SU-DHL-6 (cell line): ENCODE data around the gene IRF1.

ENCODE experiments used
- H2AFZ ChIP-seq: fragments of 200-600 bp; sonication (generic); 2 replicates; pipeline ENCODE4 v1.6.1; 2014; ENCODE audit warnings: low read depth, mild to moderate bottlenecking, moderate library complexity, mixed read lengths, antibody characterized with exemption, low read length; ENCODE audit not compliant: severe bottlenecking
- H3F3A ChIP-seq: fragments of 200-600 bp; shearing (Covaris generic); 2 replicates; pipeline ENCODE4 v1.6.0; 2016; ENCODE audit warnings: antibody characterized with exemption, mild to moderate bottlenecking; ENCODE audit not compliant: insufficient read depth
- H3K27ac ChIP-seq: fragments of 200-600 bp; sonication (generic); 2 replicates; pipeline ENCODE4 v1.5.1; 2016; ENCODE audit warnings: low read depth, mild to moderate bottlenecking, low read length, moderate library complexity, mixed read lengths
- H3K27me3 ChIP-seq: fragments of 200-600 bp; sonication (generic), shearing (Covaris generic); 2 replicates; pipeline ENCODE4 v1.6.0; 2014; ENCODE audit warnings: mild to moderate bottlenecking, low read length
- H3K36me3 ChIP-seq: fragments of 200-600 bp; sonication (generic); 2 replicates; pipeline ENCODE4 v1.6.1; 2014; ENCODE audit warnings: mild to moderate bottlenecking, low read length, mixed read lengths
- H3K4me2 ChIP-seq: fragments of 300-600, 200-600 bp; shearing (Covaris generic), sonication (generic); 2 replicates; pipeline ENCODE4 v1.6.0; 2014; ENCODE audit warnings: low read length, low read depth, mild to moderate bottlenecking; ENCODE audit not compliant: poor library complexity, severe bottlenecking
- H3K4me3 ChIP-seq: fragments of 200-600 bp; sonication (generic); 2 replicates; pipeline ENCODE4 v1.5.1; 2014; ENCODE audit warnings: antibody characterized with exemption, low read length, mild to moderate bottlenecking, mixed read lengths; ENCODE audit not compliant: insufficient read depth, poor library complexity, severe bottlenecking
- H3K79me2 ChIP-seq: fragments of 200-600 bp; sonication (generic); 2 replicates; pipeline ENCODE4 v1.6.1; 2014; ENCODE audit warnings: mild to moderate bottlenecking, low read length, moderate library complexity; ENCODE audit not compliant: insufficient read depth
- H3K9ac ChIP-seq: fragments of 200-600 bp; sonication (generic); 2 replicates; pipeline ENCODE4 v1.7.0; 2014; ENCODE audit warnings: mild to moderate bottlenecking, low read length
- H3K9me2 ChIP-seq: fragments of 200-600 bp; sonication (generic); replicated peaks from 2 replicates; pipeline ENCODE4 v1.6.1; 2014; ENCODE audit warnings: low read length; ENCODE audit not compliant: insufficient read depth
- H3K9me3 ChIP-seq: fragments of 200-600 bp; sonication (generic); 2 replicates; pipeline ENCODE4 v1.6.1; 2014; ENCODE audit warnings: low read length, mixed read lengths; ENCODE audit not compliant: insufficient read depth
- H4K20me1 ChIP-seq: fragments of 200-600 bp; sonication (generic); 2 replicates; pipeline ENCODE4 v1.6.1; 2014; ENCODE audit warnings: low read depth, mild to moderate bottlenecking, antibody characterized with exemption, low read length, moderate library complexity, mixed read lengths
- EZH2phosphoT487 ChIP-seq: fragments of 200-600 bp; sonication (generic), shearing (Covaris generic); conservative IDR thresholded peaks from 2 replicates; pipeline ENCODE4 v1.6.1; 2018; ENCODE audit warnings: mild to moderate bottlenecking, antibody characterized with exemption, low read length, moderate library complexity, mixed read lengths
- TF ChIP-seq, protein P1 (sequence below): fragments of 200-600 bp; sonication (generic); IDR thresholded peaks from one replicate; pipeline ENCODE4 v1.5.1; 2017; ENCODE audit warnings: antibody characterized with exemption, mild to moderate bottlenecking, low read length, moderate library complexity; ENCODE audit not compliant: insufficient read depth, poor library complexity, severe bottlenecking

IRF1 gene

DNA sequence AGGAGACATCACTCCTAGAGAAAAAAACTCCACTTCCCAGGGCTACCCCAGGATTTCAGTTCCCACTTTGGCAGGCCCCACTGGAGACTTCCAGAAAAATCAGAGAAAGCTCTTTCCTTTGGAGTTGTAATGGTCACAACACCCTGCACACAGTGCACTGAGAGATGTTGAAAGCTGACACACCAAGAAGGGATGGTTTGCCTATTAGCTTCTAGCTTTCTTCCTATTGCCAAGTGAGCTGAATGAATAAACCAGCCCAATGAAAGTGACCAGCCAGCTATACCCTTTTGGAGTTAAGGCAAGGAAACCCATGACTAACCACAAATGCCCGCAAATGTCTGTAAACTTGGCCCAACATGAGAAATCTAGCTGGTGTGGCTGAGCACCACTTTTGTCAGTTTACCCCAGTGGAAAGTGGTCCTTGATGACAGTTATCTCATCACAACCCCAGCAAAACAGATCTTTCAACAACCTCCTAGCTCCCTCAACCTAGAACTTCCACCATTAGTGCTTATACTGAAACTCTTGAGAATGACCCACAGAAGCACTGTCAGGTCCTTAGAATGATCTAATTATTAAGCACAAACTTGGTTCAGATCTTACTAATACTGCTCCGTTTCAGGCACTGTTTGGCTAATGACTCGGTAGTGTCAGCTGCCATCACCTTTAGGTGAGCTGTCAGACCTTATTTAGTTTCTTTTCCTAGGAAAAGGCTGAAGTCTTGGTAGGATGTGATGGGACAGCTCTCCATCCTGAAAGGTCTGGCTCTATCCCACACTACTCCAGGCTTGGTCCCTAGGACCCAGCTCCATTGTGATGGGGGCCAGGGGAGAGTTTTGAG, 11.2 kb downstream of the IRF1 start:
- H3K4me3 ChIP-seq = no peak overlapping the region
- H4K20me1 ChIP-seq = no peaks in the 10 kb centered on the region
- H3K9me3 ChIP-seq = no peaks in the 10 kb centered on the region
- H3K79me2 ChIP-seq = no peaks in the 10 kb centered on the region
- no peak overlapping the region for H3K4me2 ChIP-seq
- TF ChIP-seq EZH2phosphoT487 = no peak
- TF ChIP-seq, protein P1, sequence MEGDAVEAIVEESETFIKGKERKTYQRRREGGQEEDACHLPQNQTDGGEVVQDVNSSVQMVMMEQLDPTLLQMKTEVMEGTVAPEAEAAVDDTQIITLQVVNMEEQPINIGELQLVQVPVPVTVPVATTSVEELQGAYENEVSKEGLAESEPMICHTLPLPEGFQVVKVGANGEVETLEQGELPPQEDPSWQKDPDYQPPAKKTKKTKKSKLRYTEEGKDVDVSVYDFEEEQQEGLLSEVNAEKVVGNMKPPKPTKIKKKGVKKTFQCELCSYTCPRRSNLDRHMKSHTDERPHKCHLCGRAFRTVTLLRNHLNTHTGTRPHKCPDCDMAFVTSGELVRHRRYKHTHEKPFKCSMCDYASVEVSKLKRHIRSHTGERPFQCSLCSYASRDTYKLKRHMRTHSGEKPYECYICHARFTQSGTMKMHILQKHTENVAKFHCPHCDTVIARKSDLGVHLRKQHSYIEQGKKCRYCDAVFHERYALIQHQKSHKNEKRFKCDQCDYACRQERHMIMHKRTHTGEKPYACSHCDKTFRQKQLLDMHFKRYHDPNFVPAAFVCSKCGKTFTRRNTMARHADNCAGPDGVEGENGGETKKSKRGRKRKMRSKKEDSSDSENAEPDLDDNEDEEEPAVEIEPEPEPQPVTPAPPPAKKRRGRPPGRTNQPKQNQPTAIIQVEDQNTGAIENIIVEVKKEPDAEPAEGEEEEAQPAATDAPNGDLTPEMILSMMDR = no peak
- no peaks in the 10 kb centered on the region for H3K27me3 ChIP-seq
- H3K9ac ChIP-seq = no peak overlapping the region
- H3F3A ChIP-seq = no peaks in the 10 kb centered on the region
- no peaks in the 10 kb centered on the region for H3K9me2 ChIP-seq
- no peak overlapping the region for H3K27ac ChIP-seq
- no peak overlapping the region for H2AFZ ChIP-seq
- no peaks in the 10 kb centered on the region for H3K36me3 ChIP-seq

DNA sequence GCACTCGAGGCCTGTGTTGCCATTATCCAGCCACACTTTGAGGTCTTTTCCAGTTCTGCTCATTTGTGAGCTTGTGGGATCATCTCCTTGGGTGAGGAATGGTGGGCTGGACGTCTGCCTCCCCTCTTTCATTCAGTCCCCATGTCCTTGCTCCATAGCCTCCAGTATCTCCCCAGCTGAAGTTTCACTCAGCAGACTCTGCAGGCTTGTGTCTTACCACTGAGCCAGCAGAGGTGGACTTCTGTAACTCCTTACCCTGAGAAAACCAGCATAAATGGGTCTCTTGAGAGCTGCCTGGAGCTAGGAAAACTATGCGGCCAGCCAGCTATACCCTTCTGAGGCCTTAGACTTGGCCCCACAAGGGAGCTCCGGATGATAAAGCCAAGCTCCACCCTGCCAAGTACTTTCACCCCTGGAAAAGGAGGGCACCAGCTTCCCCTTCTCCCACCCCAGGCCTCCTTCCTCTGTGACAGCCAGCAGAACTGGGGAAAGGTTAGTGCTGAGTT, 12.2 kb downstream of the IRF1 start:
- Histone ChIP-seq H3F3A (no peaks in the 10 kb centered on the region), H4K20me1 (no peaks in the 10 kb centered on the region), H3K36me3 (no peaks in the 10 kb centered on the region), H3K9ac (no peak overlapping the region), H3K9me2 (no peaks in the 10 kb centered on the region), H2AFZ (no peak overlapping the region), H3K9me3 (no peaks in the 10 kb centered on the region), H3K4me2 (no peak overlapping the region), H3K27me3 (no peaks in the 10 kb centered on the region), H3K4me3 (no peak overlapping the region), H3K79me2 (no peaks in the 10 kb centered on the region), H3K27ac (no peak overlapping the region)
- TF ChIP-seq, protein P1 = no peak
- no peak for TF ChIP-seq EZH2phosphoT487

DNA sequence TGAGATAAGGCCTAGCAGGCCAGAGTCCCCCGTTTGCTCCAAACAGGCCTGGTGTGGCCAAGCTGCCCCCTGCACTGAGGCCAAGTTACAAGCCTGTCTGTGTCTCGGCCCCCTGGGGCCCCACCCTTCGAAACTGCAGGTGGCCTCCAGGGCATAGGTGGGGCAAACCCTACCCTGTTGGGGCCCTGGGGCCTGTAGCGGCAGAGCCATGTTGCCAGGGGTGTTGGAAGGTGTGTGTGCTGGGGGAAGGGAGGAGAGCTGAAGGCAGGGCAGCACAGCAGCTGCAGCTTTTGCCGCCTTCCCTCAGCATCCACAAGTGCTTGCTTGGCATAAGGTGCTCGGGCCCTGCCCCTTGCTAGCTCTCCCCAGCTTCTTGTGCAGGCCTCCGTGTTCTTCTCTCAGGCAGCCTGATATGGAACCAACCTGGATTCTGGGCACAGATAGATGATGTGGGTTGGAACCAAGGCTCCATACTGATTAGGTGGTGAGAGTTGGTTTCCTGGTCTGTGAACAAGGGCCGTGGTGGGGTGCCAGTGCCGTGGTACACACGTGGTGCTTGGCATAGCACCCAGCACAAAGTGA, 12.7 kb downstream of the IRF1 start:
- Histone ChIP-seq H3K79me2 (no peaks in the 10 kb centered on the region), H3F3A (no peaks in the 10 kb centered on the region), H3K4me2 (no peak overlapping the region), H2AFZ (no peak overlapping the region), H3K27ac (no peak overlapping the region), H3K9me2 (no peaks in the 10 kb centered on the region), H4K20me1 (no peaks in the 10 kb centered on the region), H3K4me3 (no peak overlapping the region), H3K9ac (no peak overlapping the region), H3K9me3 (no peaks in the 10 kb centered on the region), H3K36me3 (no peaks in the 10 kb centered on the region), H3K27me3 (no peaks in the 10 kb centered on the region)
- no peak for TF ChIP-seq EZH2phosphoT487
- TF ChIP-seq, protein P1 = no peak
